A549 treated with AZD2906 at 1 μM for 4 hours (cell line): ENCODE results near the gene TSPAN31. TPM values are rescaled to one million over a fixed set of nuclear protein-coding genes. Genes with fewer than 3 reads are reported as not detected.

Experiments used
- total RNA-seq: library from RNA; stranded (reverse); fragments of 200-300 nt; extraction: Qiagen RNA extraction; gene quantifications from 5 replicates; pipeline ENCODE4 v1.2.3, GENCODE V29; 2022

Gene TSPAN31, protein sequence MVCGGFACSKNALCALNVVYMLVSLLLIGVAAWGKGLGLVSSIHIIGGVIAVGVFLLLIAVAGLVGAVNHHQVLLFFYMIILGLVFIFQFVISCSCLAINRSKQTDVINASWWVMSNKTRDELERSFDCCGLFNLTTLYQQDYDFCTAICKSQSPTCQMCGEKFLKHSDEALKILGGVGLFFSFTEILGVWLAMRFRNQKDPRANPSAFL
- 15.0 to 22.2 TPM (median 17.1 TPM) in 5 replicates for total RNA-seq

DNA sequence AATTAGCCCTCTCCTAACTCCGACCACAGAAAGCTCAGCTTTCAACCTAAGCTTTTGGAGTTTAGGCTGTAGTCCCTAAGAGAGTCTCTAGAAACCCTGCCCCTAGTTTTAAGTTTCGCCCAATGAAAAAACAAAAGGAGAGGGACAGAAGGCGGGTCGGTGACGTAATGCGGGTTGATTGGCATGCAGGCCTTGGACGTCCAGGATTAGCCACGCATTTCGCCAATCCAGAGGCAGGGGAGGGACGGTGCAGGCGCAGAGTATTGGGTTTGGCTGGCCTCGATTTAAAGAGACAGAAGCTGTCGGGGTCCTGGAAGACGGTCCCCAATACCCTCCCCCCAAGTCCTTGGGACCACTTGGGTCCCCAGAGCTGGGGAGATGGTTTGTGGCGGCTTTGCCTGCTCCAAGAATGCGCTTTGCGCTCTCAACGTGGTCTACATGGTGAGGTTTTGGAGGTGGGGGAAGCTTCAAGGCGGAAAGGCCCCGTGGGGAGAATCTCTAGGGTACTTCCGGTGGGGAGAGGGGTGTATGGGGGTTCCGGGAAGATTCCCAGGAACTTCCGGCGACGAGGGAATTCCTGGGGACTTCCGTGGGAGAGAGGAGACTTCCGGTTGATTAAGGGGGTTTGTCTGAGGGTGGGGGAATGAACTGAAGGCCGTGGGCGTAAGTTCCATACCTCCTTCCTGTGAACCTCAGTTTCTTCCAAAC lies at the start of gene TSPAN31:
TSPAN31 (plus strand) TSS at position 263 of the 708 bp plus-strand sequence; CDS start at position 379, 116 bp downstream.

GRCh38 chr12:57738661-57739237 lies 6.1 kb upstream of the TSPAN31 start, which contains the start of gene AGAP2:
TSS of gene AGAP2 (minus strand) at chr12:57738742. CDS start at chr12:57738246, 496 bp downstream.

DNA sequence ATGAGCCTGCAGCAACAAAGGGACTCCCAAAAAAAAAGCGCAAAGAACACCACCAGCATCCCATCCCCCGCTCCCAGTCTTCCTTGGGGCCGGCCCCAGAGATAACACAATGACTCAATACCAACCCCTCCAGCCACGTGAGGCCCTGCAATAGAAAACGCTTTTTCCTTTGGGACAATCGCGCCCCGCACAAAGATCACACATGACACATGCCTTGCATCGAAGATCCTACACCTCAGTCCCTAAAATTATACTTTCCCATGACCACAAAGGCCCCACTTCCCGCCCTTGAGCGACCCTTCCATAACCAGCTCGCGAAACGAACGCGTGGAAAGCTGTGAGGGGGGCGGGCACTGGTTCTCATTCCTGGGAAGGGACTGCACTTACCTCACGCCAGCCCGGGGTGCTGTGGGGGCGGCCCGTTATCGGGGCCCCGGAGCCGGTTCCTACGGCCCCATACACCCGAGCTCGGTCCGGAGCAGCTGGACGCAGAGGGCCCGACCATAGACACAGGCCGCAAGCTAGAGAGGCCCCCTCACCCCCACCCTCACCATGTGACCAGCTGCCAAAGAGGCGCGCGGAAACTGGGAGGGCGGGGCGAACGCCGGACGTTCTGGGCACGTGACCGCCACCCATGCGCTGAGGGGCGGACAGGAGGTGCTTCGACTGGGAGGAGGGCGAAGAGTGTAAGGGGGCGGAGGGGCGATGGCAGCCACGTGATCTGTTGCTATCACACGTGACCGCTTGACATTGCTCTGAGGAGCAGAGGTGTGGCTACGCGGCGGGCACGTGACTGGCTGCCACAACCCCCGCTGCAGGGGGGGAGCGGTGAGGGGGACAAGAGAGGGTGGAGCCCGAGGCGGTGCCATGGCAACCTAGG lies 7.2 kb downstream of the TSPAN31 start, which contains the start of gene CDK4:
CDK4 (minus strand) TSS at position 523 of the 880 bp plus-strand sequence. CDS start 593 bp downstream, outside the sequence.

DNA sequence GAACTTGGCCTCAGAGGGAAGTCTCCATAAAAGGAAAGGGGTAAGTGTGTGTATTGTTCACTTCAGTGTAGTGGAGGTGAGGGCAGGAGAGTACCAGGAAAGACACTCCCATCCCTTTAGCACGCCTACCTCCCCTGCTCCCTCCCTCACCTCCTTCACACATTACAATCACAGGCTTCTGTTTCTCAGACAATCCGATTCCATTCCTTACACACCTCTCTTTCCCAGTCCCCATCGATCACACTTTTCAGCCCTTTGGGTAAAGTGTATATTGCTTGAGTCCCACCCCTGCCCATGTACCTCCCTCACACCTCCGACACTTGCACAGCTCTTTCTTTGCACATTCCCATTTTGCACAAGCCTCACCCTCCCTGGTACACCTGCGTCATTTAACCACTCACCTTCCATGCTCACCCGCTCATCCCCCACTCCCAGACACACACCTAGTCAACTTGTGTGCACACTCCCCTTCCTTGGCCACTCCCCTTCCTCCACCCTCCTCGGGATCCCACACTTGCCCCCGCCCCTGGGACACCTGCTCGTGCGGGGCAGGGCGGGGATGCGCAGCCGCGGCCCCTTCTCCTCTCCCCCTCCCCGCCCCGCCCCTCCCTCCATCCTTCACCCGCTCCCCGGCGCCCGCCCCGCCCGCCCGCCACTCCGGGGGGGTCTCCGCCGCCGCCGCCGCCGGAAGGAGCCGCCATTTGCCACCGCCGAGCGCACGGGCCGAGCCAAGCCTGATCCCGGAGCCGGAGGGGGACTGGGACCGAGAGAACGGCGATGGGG lies 9.8 kb downstream of the TSPAN31 start, which contains the start of gene MARCHF9:
MARCHF9 (plus strand) TSS at position 693 of the 783 bp plus-strand sequence. CDS start 426 bp downstream, outside the sequence.

GRCh38 chr12:57766464-57767304 lies 21.8 kb downstream of the TSPAN31 start, which contains the start of gene CYP27B1:
TSS of gene CYP27B1 (minus strand) at chr12:57767078. CDS start at chr12:57767041, 37 bp downstream.

GRCh38 chr12:57771873-57772428 lies 27.1 kb downstream of the TSPAN31 start, which contains the start of gene METTL1:
TSS of gene METTL1 (minus strand) at chr12:57772105. CDS start at chr12:57772083, 22 bp downstream.

DNA sequence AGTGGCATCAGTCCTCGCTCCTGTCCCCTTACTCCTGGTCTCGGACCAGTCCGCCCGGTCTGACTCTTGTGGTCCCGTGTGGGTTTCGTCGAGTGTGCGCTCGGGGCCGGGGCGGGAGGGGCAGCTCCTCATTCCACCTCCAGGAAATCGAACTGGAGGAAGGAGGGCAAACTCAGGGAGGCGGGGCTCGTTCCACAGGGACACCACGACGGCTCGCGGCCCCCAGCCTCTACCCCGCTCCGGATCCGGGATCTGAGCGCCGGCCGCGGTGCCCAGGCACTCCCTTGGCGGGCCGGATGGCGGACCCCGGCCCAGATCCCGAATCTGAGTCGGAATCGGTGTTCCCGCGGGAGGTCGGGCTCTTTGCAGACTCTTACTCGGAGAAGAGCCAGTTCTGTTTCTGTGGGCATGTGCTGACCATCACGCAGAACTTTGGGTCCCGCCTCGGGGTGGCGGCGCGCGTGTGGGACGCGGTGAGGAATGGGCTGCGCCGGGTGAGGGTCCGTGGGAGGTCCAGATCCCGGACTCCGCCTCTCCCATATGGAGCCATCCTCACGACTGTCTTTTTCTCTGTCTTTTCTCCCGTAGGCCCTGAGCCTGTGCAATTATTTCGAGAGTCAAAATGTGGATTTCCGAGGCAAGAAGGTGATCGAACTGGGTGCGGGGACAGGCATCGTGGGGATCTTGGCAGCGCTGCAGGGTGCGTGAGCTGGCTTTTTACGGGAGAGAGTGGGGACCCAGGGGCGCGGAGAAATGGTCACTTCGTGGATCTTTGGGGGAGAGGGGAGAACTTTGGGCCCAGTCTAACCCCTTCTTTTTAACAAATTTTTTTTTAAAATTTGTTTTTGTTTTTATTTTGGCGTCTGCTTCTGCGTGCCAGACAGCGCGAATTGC lies 27.8 kb downstream of the TSPAN31 start, which contains the start of gene EEF1AKMT3:
EEF1AKMT3 (plus strand) TSS at position 186 of the 894 bp plus-strand sequence; CDS start at position 297, 111 bp downstream.

GRCh38 chr12:57782608-57783465 lies 38.0 kb downstream of the TSPAN31 start, which contains the start of gene TSFM:
TSS of gene TSFM (plus strand) at chr12:57782787. CDS start at chr12:57782802, 15 bp downstream.

Other genes with a start within 250 kb of the TSPAN31 start
- gene DDIT3, start 224.5 kb upstream of the TSPAN31 start, total RNA-seq = 20.8 to 27.9 TPM (median 23.8 TPM) in 5 replicates
- 19.1 to 28.6 TPM (median 26.3 TPM) in 5 replicates for gene MBD6, start 222.2 kb upstream of the TSPAN31 start, total RNA-seq
- 119 to 184 TPM (median 123 TPM) in 5 replicates for gene DCTN2, start 197.8 kb upstream of the TSPAN31 start, total RNA-seq
- 0.17 to 0.24 TPM (median 0.21 TPM) in 5 replicates for gene KIF5A, start 195.0 kb upstream of the TSPAN31 start, total RNA-seq
- 39.3 to 45.9 TPM (median 40.5 TPM) in 5 replicates for gene PIP4K2C, start 153.8 kb upstream of the TSPAN31 start, total RNA-seq
- gene DTX3, start 140.2 kb upstream of the TSPAN31 start, total RNA-seq = 14.2 to 19.7 TPM (median 18.7 TPM) in 5 replicates
- gene ARHGEF25, start 133.6 kb upstream of the TSPAN31 start, total RNA-seq = 4.2 to 5.6 TPM (median 5.4 TPM) in 5 replicates
- 32.6 to 47.2 TPM (median 42.2 TPM) in 5 replicates for gene B4GALNT1, start 111.8 kb upstream of the TSPAN31 start, total RNA-seq
- 112 to 124 TPM (median 114 TPM) in 5 replicates for gene OS9, start 50.9 kb upstream of the TSPAN31 start, total RNA-seq
- gene AGAP2, start 6.3 kb upstream of the TSPAN31 start, total RNA-seq = 0.09 to 0.23 TPM (median 0.16 TPM) in 5 replicates
- 240 to 276 TPM (median 248 TPM) in 5 replicates for gene CDK4, start 7.3 kb downstream of the TSPAN31 start, total RNA-seq
- 6.4 to 8.0 TPM (median 7.8 TPM) in 5 replicates for gene MARCHF9, start 10.1 kb downstream of the TSPAN31 start, total RNA-seq
- gene CYP27B1, start 22.0 kb downstream of the TSPAN31 start, total RNA-seq = 1.4 to 2.4 TPM (median 2.0 TPM) in 5 replicates
- 43.0 to 52.2 TPM (median 49.1 TPM) in 5 replicates for gene METTL1, start 27.1 kb downstream of the TSPAN31 start, total RNA-seq
- 3.5 to 6.2 TPM (median 5.1 TPM) in 5 replicates for gene EEF1AKMT3, start 27.6 kb downstream of the TSPAN31 start, total RNA-seq
- gene TSFM, start 37.7 kb downstream of the TSPAN31 start, total RNA-seq = 62.8 to 79.9 TPM (median 69.5 TPM) in 5 replicates
- gene AVIL, start 73.7 kb downstream of the TSPAN31 start, total RNA-seq = 0.39 to 0.74 TPM (median 0.55 TPM) in 5 replicates
- 38.6 to 55.2 TPM (median 49.3 TPM) in 5 replicates for gene CTDSP2, start 101.7 kb downstream of the TSPAN31 start, total RNA-seq
- 4.6 to 5.4 TPM (median 4.9 TPM) in 5 replicates for gene ATP23, start 196.5 kb downstream of the TSPAN31 start, total RNA-seq